ENCODE measurements around the gene RNF168.
"Not testable (repeated sequence)": the region's sequence is repeated elsewhere in the genome, so short reads cannot be mapped to it uniquely, and the experiment has no call there.

The RNF168 gene

GRCh38 chr3:196470182-196470581 is 33.4 kb downstream of the RNF168 start:
- DNase-seq (ENCODE audit: low read depth in 1 of 2, low spot score in 1 of 2), result not testable (repeated sequence)

- DNase-seq (ENCODE audit: low read depth in 1 of 2, low spot score in 1 of 2), result no peak
These were observed 39.8 kb downstream of the RNF168 start for GRCh38 chr3:196463804-196464203.

GRCh38 chr3:196463478-196463756 is 40.2 kb downstream of the RNF168 start:
- DNase-seq (ENCODE audit: low read depth in 1 of 2, low spot score in 1 of 2), result no peak

- DNase-seq (ENCODE audit: low read depth in 1 of 2, low spot score in 1 of 2), result not testable (repeated sequence)
These were observed 40.7 kb downstream of the RNF168 start for GRCh38 chr3:196462680-196463477.

- no peak for DNase-seq (ENCODE audit: low read depth in 1 of 2, low spot score in 1 of 2)
These were observed 45.5 kb downstream of the RNF168 start for GRCh38 chr3:196458063-196458462.

- DNase-seq (ENCODE audit: low read depth in 1 of 2, low spot score in 1 of 2), result not testable (repeated sequence)
These were observed 46.1 kb downstream of the RNF168 start for GRCh38 chr3:196457470-196457869.

- no peak for DNase-seq (ENCODE audit: low read depth in 1 of 2, low spot score in 1 of 2)
These were observed 48.6 kb downstream of the RNF168 start for GRCh38 chr3:196454935-196455334.

GRCh38 chr3:196445391-196445790 is 58.2 kb downstream of the RNF168 start:
- not testable (repeated sequence) for DNase-seq (ENCODE audit: low read depth in 1 of 2, low spot score in 1 of 2)

- no peak for DNase-seq (ENCODE audit: low read depth in 1 of 2, low spot score in 1 of 2)
These were observed 59.1 kb downstream of the RNF168 start for GRCh38 chr3:196444500-196444894.

GRCh38 chr3:196440696-196441095 is 62.9 kb downstream of the RNF168 start:
- no peak for DNase-seq (ENCODE audit: low read depth in 1 of 2, low spot score in 1 of 2)

GRCh38 chr3:196440041-196440537 is 63.5 kb downstream of the RNF168 start:
- DNase-seq (ENCODE audit: low read depth in 1 of 2, low spot score in 1 of 2), result no peak

GRCh38 chr3:196432137-196432879 is 71.3 kb downstream of the RNF168 start, which contains the start of gene UBXN7:
Gene UBXN7 (minus strand): TSS chr3:196432427. CDS start chr3:196432399, 28 bp downstream.
- peak; percentile 97 to 98 for DNase-seq (ENCODE audit: low read depth in 1 of 2, low spot score in 1 of 2)

GRCh38 chr3:196431181-196432136 is 72.1 kb downstream of the RNF168 start:
- DNase-seq (ENCODE audit: low read depth in 1 of 2, low spot score in 1 of 2), result peak; percentile 3 to 18

GRCh38 chr3:196428041-196428440 is 75.5 kb downstream of the RNF168 start:
- DNase-seq (ENCODE audit: low read depth in 1 of 2, low spot score in 1 of 2), result no peak

- not testable (repeated sequence) for DNase-seq (ENCODE audit: low read depth in 1 of 2, low spot score in 1 of 2)
These were observed 79.1 kb downstream of the RNF168 start for GRCh38 chr3:196424421-196424820.

GRCh38 chr3:196423044-196423781 is 80.4 kb downstream of the RNF168 start:
- no peak for DNase-seq (ENCODE audit: low read depth in 1 of 2, low spot score in 1 of 2)

- DNase-seq (ENCODE audit: low read depth in 1 of 2, low spot score in 1 of 2), result not testable (repeated sequence)
These were observed 81.9 kb downstream of the RNF168 start for GRCh38 chr3:196421668-196422067.

- no peak for DNase-seq (ENCODE audit: low read depth in 1 of 2, low spot score in 1 of 2)
These were observed 84.2 kb downstream of the RNF168 start for GRCh38 chr3:196419386-196419785.

All from stimulated activated CD4-positive, alpha-beta T cell treated with anti-CD3 and anti-CD28 coated beads, Interleukin-15, amount 100 ng/mL, for 1 hour (primary cell).